DOHH2 (cell line): ENCODE results near the gene XRCC3.

Experiments used
- EZH2phosphoT487 ChIP-seq: fragments of 200-600 bp; sonication (generic); IDR thresholded peaks from 2 replicates; pipeline ENCODE4 v1.6.1; 2017; ENCODE audit warnings: borderline replicate concordance, mild to moderate bottlenecking, antibody characterized with exemption, low read length, moderate library complexity, mixed read lengths
- TF ChIP-seq, protein P1 (sequence below): fragments of 200-600 bp; sonication (generic); IDR thresholded peaks from one replicate; pipeline ENCODE4 v1.5.1; 2014; ENCODE audit warnings: antibody characterized with exemption, mild to moderate bottlenecking, low read depth, low read length; ENCODE audit not compliant: poor library complexity, severe bottlenecking

DNA sequence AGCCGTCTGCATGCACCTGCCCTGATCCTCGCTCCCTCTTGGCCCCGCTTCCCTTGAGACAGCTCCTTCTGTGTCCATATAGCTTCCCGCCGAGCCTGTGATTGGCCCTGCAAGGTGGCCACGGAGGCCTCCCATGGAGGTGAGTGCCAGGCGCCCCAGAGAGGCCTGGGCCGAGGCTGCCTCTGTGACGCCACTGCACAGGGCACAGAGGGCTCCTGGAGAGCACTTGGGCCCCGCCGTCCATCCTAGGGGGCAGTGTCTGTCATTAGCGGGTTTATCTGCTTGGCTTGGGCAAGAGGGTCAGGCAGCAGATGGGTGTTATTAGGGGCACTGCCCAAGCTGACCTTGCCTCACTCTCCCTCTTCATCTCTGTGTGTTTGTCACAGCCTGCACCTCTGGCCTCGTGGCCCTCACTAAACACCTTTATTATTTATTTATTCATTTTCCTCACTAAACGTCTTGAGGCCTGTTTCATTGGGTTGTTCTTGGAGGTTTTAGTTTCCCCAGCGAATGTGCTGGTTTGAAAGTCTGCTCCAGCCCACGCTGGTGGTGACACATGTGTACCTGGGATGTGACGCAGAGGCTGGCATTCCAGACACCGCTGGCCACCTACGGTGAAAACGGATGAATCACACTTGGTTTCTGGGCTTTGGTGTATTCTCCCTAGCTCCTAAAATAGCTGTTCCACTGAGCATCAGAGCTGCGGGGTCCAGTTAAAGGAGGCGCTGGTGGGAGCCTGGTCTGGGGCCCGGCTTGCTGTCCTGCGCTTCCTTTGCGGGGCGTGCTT is 6.3 kb upstream of the XRCC3 start:
- TF ChIP-seq, protein P1, sequence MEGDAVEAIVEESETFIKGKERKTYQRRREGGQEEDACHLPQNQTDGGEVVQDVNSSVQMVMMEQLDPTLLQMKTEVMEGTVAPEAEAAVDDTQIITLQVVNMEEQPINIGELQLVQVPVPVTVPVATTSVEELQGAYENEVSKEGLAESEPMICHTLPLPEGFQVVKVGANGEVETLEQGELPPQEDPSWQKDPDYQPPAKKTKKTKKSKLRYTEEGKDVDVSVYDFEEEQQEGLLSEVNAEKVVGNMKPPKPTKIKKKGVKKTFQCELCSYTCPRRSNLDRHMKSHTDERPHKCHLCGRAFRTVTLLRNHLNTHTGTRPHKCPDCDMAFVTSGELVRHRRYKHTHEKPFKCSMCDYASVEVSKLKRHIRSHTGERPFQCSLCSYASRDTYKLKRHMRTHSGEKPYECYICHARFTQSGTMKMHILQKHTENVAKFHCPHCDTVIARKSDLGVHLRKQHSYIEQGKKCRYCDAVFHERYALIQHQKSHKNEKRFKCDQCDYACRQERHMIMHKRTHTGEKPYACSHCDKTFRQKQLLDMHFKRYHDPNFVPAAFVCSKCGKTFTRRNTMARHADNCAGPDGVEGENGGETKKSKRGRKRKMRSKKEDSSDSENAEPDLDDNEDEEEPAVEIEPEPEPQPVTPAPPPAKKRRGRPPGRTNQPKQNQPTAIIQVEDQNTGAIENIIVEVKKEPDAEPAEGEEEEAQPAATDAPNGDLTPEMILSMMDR = no peak
- TF ChIP-seq EZH2phosphoT487 = no peak
